Esophagus muscularis mucosa (tissue), 4 donors: Measurements from ENCODE around the gene LINC00305. TPM values are rescaled to one million over a fixed set of nuclear protein-coding genes. Genes with fewer than 3 reads are reported as not detected.

Source experiments
- DNase-seq: peaks from one replicate; pipeline ENCODE4 v3.0.0-alpha.2; 2017; ENCODE audit errors: extremely low spot score
- H3K27ac ChIP-seq, 4 donors: fragments of 200-600 bp; sonication (generic); replicated peaks in 1 of 4; 1 replicate in 3 of 4; 2 replicates in 1 of 4; pipeline ENCODE4 v1.5.1; 2016 to 2019; ENCODE audit warnings: mild to moderate bottlenecking in 1 of 4
- H3K27me3 ChIP-seq, 4 donors: fragments of 200-600 bp; sonication (generic); one replicate each; pipeline versions ENCODE4 v1.5.1 to v1.6.0; 2016 to 2019
- H3K36me3 ChIP-seq, 4 donors: fragments of 200-600 bp; sonication (generic); one replicate each; pipeline ENCODE4 v1.5.1; 2016 to 2019
- H3K4me1 ChIP-seq, 4 donors: fragments of 200-600 bp; sonication (generic); one replicate each; pipeline ENCODE4 v1.5.1; 2016 to 2019
- H3K4me3 ChIP-seq, 4 donors: fragments of 200-600 bp; sonication (generic); 1 replicate in 2 of 4; 2 replicates in 2 of 4; pipeline ENCODE4 v1.5.1; 2016 to 2019; ENCODE audit warnings: mild to moderate bottlenecking in 4 of 4, moderate library complexity in 1 of 4
- H3K9me3 ChIP-seq, 4 donors: fragments of 200-600 bp; sonication (generic); 1 replicate in 3 of 4; 2 replicates in 1 of 4; pipeline ENCODE4 v1.5.1; 2016 to 2019
- CTCF ChIP-seq, 3 experiments: fragments of 200-600 bp in 2 of 3; fragments of 450-650 bp in 1 of 3; sonication (generic) in 2 of 3; IDR thresholded peaks; one replicate each; pipeline ENCODE4 v1.5.1; 2017 to 2019; ENCODE audit warnings: antibody characterized with exemption in 3 of 3, mild to moderate bottlenecking in 2 of 3, moderate library complexity in 1 of 3
- EP300 ChIP-seq: sonication (generic); formaldehyde crosslinking; IDR thresholded peaks from one replicate; pipeline ENCODE4 v1.6.1; 2017; ENCODE audit warnings: antibody characterized with exemption
- POLR2A ChIP-seq: fragments of 450-650 bp; IDR thresholded peaks from one replicate; pipeline ENCODE4 v1.6.1; 2017; ENCODE audit warnings: antibody characterized with exemption, moderate library complexity, mild to moderate bottlenecking, low read depth
- POLR2AphosphoS5 ChIP-seq, 2 donors: sonication (generic); formaldehyde crosslinking; IDR thresholded peaks; one replicate each; pipeline ENCODE4 v1.6.1; 2017; ENCODE audit warnings: antibody characterized with exemption in 2 of 2
- WGBS: methylation state at CpG from one replicate; pipeline ENCODE4 v1.1.5; 2018; 5-methylcytosine and 5-hydroxymethylcytosine counted together
- intact Hi-C: fragments of 100-400 bp; cut with DNase I; formaldehyde crosslinking; loops from one replicate; pipeline ENCODE4 v1.15.1; 2023
- total RNA-seq, 4 donors: library from RNA; depleted of rRNA; stranded (reverse); fragments of >200 nt; gene quantifications; one replicate each; pipeline versions ENCODE4 v1.1.0 to v1.2.1, GENCODE V29; 2016

The LINC00305 gene
- total RNA-seq, 4 donors from 2014 or later: not detected

- intact Hi-C loops: no loop called here
Measured at GRCh38 chr18:64055019-64055418, 93.9 kb downstream of the LINC00305 start.

GRCh38 chr18:64053246-64053645 is 95.6 kb downstream of the LINC00305 start:
- H3K4me1 ChIP-seq: no peaks in the 10 kb centered on the region
- no peak overlapping the region for H3K4me3 ChIP-seq
- H3K27me3 ChIP-seq: no peaks in the 10 kb centered on the region
- TF ChIP-seq CTCF (IDR thresholded peaks at IDR 0.05) (no peak), POLR2AphosphoS5 (IDR thresholded peaks at IDR 0.05) (no peak), EP300 (no peak), POLR2A (no peak)
- intact Hi-C loops: no loop called here
- WGBS: 15% methylated on average over 1 of the region's 1 CpG
- H3K9me3 ChIP-seq: no peaks in the 10 kb centered on the region
- no peak for DNase-seq
- no peak overlapping the region for H3K27ac ChIP-seq
- no peaks in the 10 kb centered on the region for H3K36me3 ChIP-seq

More at GRCh38 chr18:64055019-64055418, 93.9 kb downstream of the LINC00305 start:
- no peak overlapping the region for H3K4me3 ChIP-seq
- H3K4me1 ChIP-seq: no peaks in the 10 kb centered on the region
- TF ChIP-seq CTCF (IDR thresholded peaks at IDR 0.05) (no peak), EP300 (no peak), POLR2AphosphoS5 (IDR thresholded peaks at IDR 0.05) (no peak), POLR2A (no peak)
- 43% methylated on average over 3 of the region's 3 CpGs for WGBS
- H3K9me3 ChIP-seq: no peaks in the 10 kb centered on the region
- no peak for DNase-seq
- no peaks in the 10 kb centered on the region for H3K27me3 ChIP-seq
- H3K27ac ChIP-seq: no peak overlapping the region
- H3K36me3 ChIP-seq: no peaks in the 10 kb centered on the region

GRCh38 chr18:64052772-64053171 is 96.1 kb downstream of the LINC00305 start:
- H3K27me3 ChIP-seq: no peaks in the 10 kb centered on the region
- no peak for DNase-seq
- H3K4me1 ChIP-seq: no peaks in the 10 kb centered on the region
- no peaks in the 10 kb centered on the region for H3K36me3 ChIP-seq
- 65% methylated on average over 2 of the region's 2 CpGs for WGBS
- no peak for TF ChIP-seq POLR2A
- TF ChIP-seq EP300: no peak
- no peak for TF ChIP-seq POLR2AphosphoS5 (IDR thresholded peaks at IDR 0.05)
- intact Hi-C loops: no loop called here
- H3K9me3 ChIP-seq: no peaks in the 10 kb centered on the region
- no peak overlapping the region for H3K27ac ChIP-seq
- no peak overlapping the region for H3K4me3 ChIP-seq

- TF ChIP-seq EP300: no peak
- TF ChIP-seq CTCF (IDR thresholded peaks at IDR 0.05): no peak
- TF ChIP-seq POLR2AphosphoS5 (IDR thresholded peaks at IDR 0.05): no peak
- TF ChIP-seq POLR2A: no peak
- peaks cover 0 to 8% (median 2%) of the 10 kb centered on the region in 4 donors for H3K9me3 ChIP-seq
- H3K4me3 ChIP-seq: no peak overlapping the region
- DNase-seq: no peak
- WGBS: 79% methylated on average over 5 of the region's 5 CpGs
- intact Hi-C loops: no loop called here
- H3K27ac ChIP-seq: no peak overlapping the region
- no peaks in the 10 kb centered on the region for H3K27me3 ChIP-seq
- H3K36me3 ChIP-seq: no peaks in the 10 kb centered on the region
- no peaks in the 10 kb centered on the region for H3K4me1 ChIP-seq
Measured at GRCh38 chr18:64044616-64045015, 104.3 kb downstream of the LINC00305 start.

GRCh38 chr18:64042728-64043358 is 106.0 kb downstream of the LINC00305 start:
- DNase-seq: no peak
- TF ChIP-seq POLR2A: no peak
- Histone ChIP-seq H3K4me3 (no peak overlapping the region), H3K9me3 (peaks cover 0 to 8% (median 2%) of the 10 kb centered on the region in 4 donors), H3K27me3 (no peaks in the 10 kb centered on the region), H3K36me3 (no peaks in the 10 kb centered on the region), H3K27ac (no peak overlapping the region), H3K4me1 (no peaks in the 10 kb centered on the region)
- 97% methylated on average over 11 of the region's 24 CpGs for WGBS
- intact Hi-C loops: no loop called here
